ENCODE data around the gene SOCS1. TPM values are rescaled to one million over a fixed set of nuclear protein-coding genes. Genes with fewer than 3 reads are reported as not detected.

The SOCS1 gene
- total RNA-seq, 1 experiment from 2014 or later: 1.4 TPM

- peaks cover 4% of the 10 kb centered on the region for H3K36me3 Mint-ChIP-seq (ENCODE audit: insufficient read depth, unreplicated experiment)
- ChIA-PET POLR2A (interaction anchor here (0.6 kb wide), 1 partner anchor 354 kb away, joined by 3 read pairs; no protein-coding TSS in a partner anchor), CTCF (interaction anchor here (0.6 to 0.9 kb wide), 3 partner anchors 9 to 258 kb away, joined by 3 read pairs; no protein-coding TSS in a partner anchor)
- intact Hi-C loops (cut with micrococcal nuclease): no loop called here
- BruUV-seq (replicated peaks): no TSS peak
- H3K27ac Mint-ChIP-seq (ENCODE audit: low read depth, unreplicated experiment): no peak overlapping the region
- peaks cover 9% of the 10 kb centered on the region for H3K27me3 Mint-ChIP-seq (ENCODE audit: insufficient read depth, unreplicated experiment)
- H3K9me3 Mint-ChIP-seq (ENCODE audit: unreplicated experiment): no peaks in the 10 kb centered on the region
- no peak for TF ChIP-seq CTCF (IDR thresholded peaks at IDR 0.05; ENCODE audit: unreplicated experiment)
- H3K4me3 Mint-ChIP-seq (ENCODE audit: unreplicated experiment): no peak overlapping the region
- no peak for DNase-seq (ENCODE audit: unreplicated experiment)
- peaks cover 9% of the 10 kb centered on the region for H3K4me1 Mint-ChIP-seq (ENCODE audit: insufficient read depth, unreplicated experiment)
Observed at GRCh38 chr16:11229432-11229831, 26.6 kb downstream of the SOCS1 start.

- no peak for TF ChIP-seq CTCF (IDR thresholded peaks at IDR 0.05; ENCODE audit: unreplicated experiment)
- Mint-ChIP-seq H3K27me3 (ENCODE audit: insufficient read depth, unreplicated experiment) (peaks cover 9% of the 10 kb centered on the region), H3K9me3 (ENCODE audit: unreplicated experiment) (no peaks in the 10 kb centered on the region), H3K27ac (ENCODE audit: low read depth, unreplicated experiment) (no peak overlapping the region), H3K4me3 (ENCODE audit: unreplicated experiment) (no peak overlapping the region), H3K4me1 (ENCODE audit: insufficient read depth, unreplicated experiment) (peaks cover 9% of the 10 kb centered on the region), H3K36me3 (ENCODE audit: insufficient read depth, unreplicated experiment) (peaks cover 4% of the 10 kb centered on the region)
- no TSS peak for BruUV-seq (replicated peaks)
- DNase-seq (ENCODE audit: unreplicated experiment): no peak
- CTCF ChIA-PET: interaction anchor here (0.6 to 1.0 kb wide), 2 partner anchors 10 to 16 kb away, joined by 3 to 4 read pairs; no protein-coding TSS in a partner anchor
- intact Hi-C loops (cut with micrococcal nuclease): no loop called here
- POLR2A ChIA-PET: no interaction called here
Observed at GRCh38 chr16:11225677-11226549, 30.1 kb downstream of the SOCS1 start.

GRCh38 chr16:11224894-11225676 lies 30.9 kb downstream of the SOCS1 start:
- Mint-ChIP-seq H3K36me3 (ENCODE audit: insufficient read depth, unreplicated experiment) (peaks cover 4% of the 10 kb centered on the region), H3K4me3 (ENCODE audit: unreplicated experiment) (no peak overlapping the region), H3K4me1 (ENCODE audit: insufficient read depth, unreplicated experiment) (peaks cover 8% of the 10 kb centered on the region), H3K27ac (ENCODE audit: low read depth, unreplicated experiment) (no peak overlapping the region), H3K9me3 (ENCODE audit: unreplicated experiment) (no peaks in the 10 kb centered on the region), H3K27me3 (ENCODE audit: insufficient read depth, unreplicated experiment) (peaks cover 9% of the 10 kb centered on the region)
- DNase-seq (ENCODE audit: unreplicated experiment): no peak
- POLR2A ChIA-PET: interaction anchor here (0.6 kb wide), 2 partner anchors 17 to 20 kb away, joined by 3 read pairs; no protein-coding TSS in a partner anchor
- no TSS peak for BruUV-seq (replicated peaks)
- intact Hi-C loops (cut with micrococcal nuclease): no loop called here
- no peak for TF ChIP-seq CTCF (IDR thresholded peaks at IDR 0.05; ENCODE audit: unreplicated experiment)
- CTCF ChIA-PET: interaction anchor here (0.6 to 1.0 kb wide), 2 partner anchors 15 to 17 kb away, joined by 3 to 4 read pairs; no protein-coding TSS in a partner anchor

Measured in MCF 10A (cell line).